ENCODE results near the gene TMEM43.

TMEM43 gene

GRCh38 chr3:14154276-14154675, 29.4 kb downstream of the TMEM43 start:
- H2AFZ ChIP-seq (ENCODE audit: low read depth, low read length) = no peak overlapping the region
- H3K4me2 ChIP-seq (ENCODE audit: low read length) = no peak overlapping the region
- no peak overlapping the region for H3K9ac ChIP-seq (ENCODE audit: low read length)
- no peak for TF ChIP-seq CTCF (IDR thresholded peaks at IDR 0.05; ENCODE audit: low read depth, low read length)
- TF ChIP-seq EZH2phosphoT487 (IDR thresholded peaks at IDR 0.05; ENCODE audit: low read depth) = no peak
- no peaks in the 10 kb centered on the region for H3K9me3 ChIP-seq (ENCODE audit: insufficient read depth, low read length)
- H3K4me1 ChIP-seq (ENCODE audit: low read length) = no peaks in the 10 kb centered on the region
- H3K27me3 ChIP-seq (ENCODE audit: low read depth, low read length) = no peaks in the 10 kb centered on the region
- peaks cover 71% of the 10 kb centered on the region for H3K36me3 ChIP-seq (replicated peaks; ENCODE audit: low read depth, low read length)
- H3K4me3 ChIP-seq (ENCODE audit: low read length) = no peak overlapping the region
- H4K20me1 ChIP-seq (ENCODE audit: insufficient read depth, low read length) = peaks cover 3% of the 10 kb centered on the region; the same call in 1 of the 2 replicates
- no peaks in the 10 kb centered on the region for H3K79me2 ChIP-seq (ENCODE audit: low read length)
- H3K27ac ChIP-seq (ENCODE audit: low read length) = no peak overlapping the region

DNA sequence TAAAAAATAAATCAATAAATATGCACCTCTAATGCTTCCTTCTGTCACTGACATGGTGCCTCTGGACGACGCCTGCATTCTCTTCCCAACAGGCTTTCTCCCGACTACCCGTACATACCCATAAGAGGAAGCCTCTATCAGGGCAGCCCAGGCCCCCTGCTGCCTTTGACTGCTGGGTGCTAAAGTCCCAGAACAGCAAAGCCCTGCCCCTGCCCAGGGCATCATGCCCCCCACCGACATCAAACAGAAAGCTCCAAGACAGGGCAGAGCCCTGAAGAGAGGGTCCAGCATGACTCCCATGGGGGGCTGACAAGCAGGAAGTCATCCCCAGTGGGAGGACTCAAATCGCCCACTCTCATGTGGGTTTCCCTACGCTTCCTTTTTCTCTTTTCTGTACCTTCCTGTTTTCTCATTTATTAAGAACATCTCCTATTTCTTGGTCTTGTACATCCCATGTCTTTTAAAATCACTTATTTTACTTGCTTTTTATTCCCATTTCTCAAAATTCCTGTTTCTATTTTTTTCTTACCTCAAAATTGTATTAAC, 30.1 kb downstream of the TMEM43 start:
- Histone ChIP-seq H3K36me3 (replicated peaks; ENCODE audit: low read depth, low read length) (peaks cover 74% of the 10 kb centered on the region), H3K9me3 (ENCODE audit: insufficient read depth, low read length) (no peaks in the 10 kb centered on the region)

DNA sequence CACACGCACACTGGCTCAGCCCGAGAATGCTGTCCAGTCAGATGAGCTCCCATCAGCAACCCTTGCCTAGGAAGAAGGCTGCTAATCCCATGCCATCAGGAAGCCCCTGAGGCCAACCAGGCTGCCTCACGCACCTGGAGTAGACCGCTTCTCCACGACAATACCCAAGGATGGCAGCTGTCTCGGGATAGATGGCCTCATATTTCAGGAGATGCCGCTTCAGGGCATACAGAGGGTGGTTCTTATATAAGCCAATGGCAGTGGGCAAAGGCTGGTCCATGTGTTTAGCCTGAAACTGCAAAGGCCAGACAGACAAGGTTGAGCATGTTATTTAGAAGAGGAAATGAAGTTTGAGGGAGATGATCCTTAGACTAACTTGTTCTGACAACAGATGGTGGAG, 31.3 kb downstream of the TMEM43 start:
- no peaks in the 10 kb centered on the region for H3K79me2 ChIP-seq (ENCODE audit: low read length)
- TF ChIP-seq CTCF (IDR thresholded peaks at IDR 0.05; ENCODE audit: low read depth, low read length) (no peak), EZH2phosphoT487 (IDR thresholded peaks at IDR 0.05; ENCODE audit: low read depth) (no peak)
- H3K9me3 ChIP-seq (ENCODE audit: insufficient read depth, low read length) = no peaks in the 10 kb centered on the region
- peaks cover 81% of the 10 kb centered on the region for H3K36me3 ChIP-seq (replicated peaks; ENCODE audit: low read depth, low read length)
- no peak overlapping the region for H3K4me2 ChIP-seq (ENCODE audit: low read length)
- H3K9ac ChIP-seq (ENCODE audit: low read length) = no peak overlapping the region
- H3K4me3 ChIP-seq (ENCODE audit: low read length) = no peak overlapping the region
- no peak overlapping the region for H3K27ac ChIP-seq (ENCODE audit: low read length)
- peaks cover 3% of the 10 kb centered on the region; the same call in 1 of the 2 replicates for H4K20me1 ChIP-seq (ENCODE audit: insufficient read depth, low read length)
- no peak overlapping the region for H2AFZ ChIP-seq (ENCODE audit: low read depth, low read length)
- H3K4me1 ChIP-seq (ENCODE audit: low read length) = no peaks in the 10 kb centered on the region
- no peaks in the 10 kb centered on the region for H3K27me3 ChIP-seq (ENCODE audit: low read depth, low read length)

More for the DNA sequence above, 30.1 kb downstream of the TMEM43 start:
- Histone ChIP-seq H3K4me3 (ENCODE audit: low read length) (no peak overlapping the region), H3K27ac (ENCODE audit: low read length) (no peak overlapping the region), H4K20me1 (ENCODE audit: insufficient read depth, low read length) (peaks cover 3% of the 10 kb centered on the region; the same call in 1 of the 2 replicates), H3K79me2 (ENCODE audit: low read length) (no peaks in the 10 kb centered on the region), H3K4me2 (ENCODE audit: low read length) (no peak overlapping the region), H3K9ac (ENCODE audit: low read length) (no peak overlapping the region), H2AFZ (ENCODE audit: low read depth, low read length) (no peak overlapping the region), H3K27me3 (ENCODE audit: low read depth, low read length) (no peaks in the 10 kb centered on the region), H3K4me1 (ENCODE audit: low read length) (no peaks in the 10 kb centered on the region)
- TF ChIP-seq CTCF (IDR thresholded peaks at IDR 0.05; ENCODE audit: low read depth, low read length) (no peak), EZH2phosphoT487 (IDR thresholded peaks at IDR 0.05; ENCODE audit: low read depth) (no peak)

DNA sequence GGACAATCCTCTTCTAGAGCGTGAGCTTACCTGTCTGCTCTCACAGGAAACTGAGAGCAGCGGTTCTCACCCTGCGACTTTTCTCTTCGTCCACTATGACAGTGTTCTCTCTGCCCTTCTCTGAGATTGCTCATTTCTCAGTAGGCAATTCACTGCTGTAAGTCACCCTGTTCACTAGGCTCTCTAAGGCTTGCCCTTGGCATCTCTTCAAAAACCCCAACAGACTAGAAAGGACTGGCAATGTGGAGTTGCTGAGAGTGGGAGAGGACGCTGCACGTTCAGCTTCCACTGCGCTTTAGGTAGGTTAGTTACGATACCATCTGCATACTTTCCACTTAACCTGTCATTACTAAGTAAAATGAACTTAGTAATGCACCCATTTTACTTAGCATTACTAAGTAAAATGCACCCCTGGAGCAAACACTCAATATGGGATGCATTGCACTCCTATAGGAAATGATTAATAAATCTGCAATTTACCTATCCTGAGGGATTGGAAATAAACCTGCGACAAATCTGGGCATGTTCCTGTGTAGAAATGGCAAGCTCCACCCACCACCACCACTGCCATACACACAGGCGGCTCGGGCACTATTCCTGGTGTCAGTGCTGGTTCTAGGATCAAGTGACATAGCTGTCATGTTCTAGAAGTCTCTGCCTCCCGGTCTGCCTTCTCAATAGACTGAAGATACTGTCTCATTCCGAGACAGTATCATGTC, 32.1 kb downstream of the TMEM43 start:
- Histone ChIP-seq H3K27me3 (ENCODE audit: low read depth, low read length) (no peaks in the 10 kb centered on the region), H2AFZ (ENCODE audit: low read depth, low read length) (no peak overlapping the region), H3K4me2 (ENCODE audit: low read length) (no peak overlapping the region), H3K27ac (ENCODE audit: low read length) (no peak overlapping the region), H3K9ac (ENCODE audit: low read length) (no peak overlapping the region), H3K36me3 (replicated peaks; ENCODE audit: low read depth, low read length) (peaks cover 84% of the 10 kb centered on the region), H3K4me3 (ENCODE audit: low read length) (no peak overlapping the region), H3K4me1 (ENCODE audit: low read length) (no peaks in the 10 kb centered on the region), H3K79me2 (ENCODE audit: low read length) (no peaks in the 10 kb centered on the region), H4K20me1 (ENCODE audit: insufficient read depth, low read length) (peaks cover 3% of the 10 kb centered on the region; the same call in 1 of the 2 replicates), H3K9me3 (ENCODE audit: insufficient read depth, low read length) (0 out of 2 replicates have a peak, but pooled peaks cover 5% of the 10 kb centered on the region)
- TF ChIP-seq EZH2phosphoT487 (IDR thresholded peaks at IDR 0.05; ENCODE audit: low read depth) (no peak), CTCF (IDR thresholded peaks at IDR 0.05; ENCODE audit: low read depth, low read length) (no peak)
